Thymus (tissue), 11 donors: ENCODE results near the gene LY6G5C. TPM values are rescaled to one million over a fixed set of nuclear protein-coding genes. Genes with fewer than 3 reads are reported as not detected.

Experiments
- DNase-seq, 9 donors: peaks; one replicate each; pipeline ENCODE4 v3.0.0-alpha.2; 2013; ENCODE audit warnings: low spot score in 9 of 9, low read depth in 6 of 9, missing footprints in 1 of 9
- H3K27ac ChIP-seq, 2 donors: one replicate each; pipeline ENCODE4 v1.5.1; 2013; ENCODE audit warnings: control low read depth in 1 of 2, low read depth in 1 of 2, low read length in 1 of 2, mild to moderate bottlenecking in 1 of 2, moderate library complexity in 1 of 2
- H3K27me3 ChIP-seq, 2 donors: one replicate each; pipeline ENCODE4 v1.5.1; 2013; ENCODE audit warnings: low read length in 1 of 2; ENCODE audit not compliant: control insufficient read depth in 2 of 2, insufficient read depth in 1 of 2
- H3K36me3 ChIP-seq, 2 donors: one replicate each; pipeline ENCODE4 v1.5.1; 2013; ENCODE audit warnings: low read length in 1 of 2, mild to moderate bottlenecking in 1 of 2, moderate library complexity in 1 of 2; ENCODE audit not compliant: control insufficient read depth in 2 of 2, insufficient read depth in 2 of 2
- H3K4me1 ChIP-seq, 2 donors: one replicate each; pipeline ENCODE4 v1.5.1; 2013; ENCODE audit warnings: low read length in 2 of 2; ENCODE audit not compliant: control insufficient read depth in 2 of 2, insufficient read depth in 2 of 2
- H3K4me3 ChIP-seq, 2 donors: one replicate each; pipeline ENCODE4 v1.5.1; 2013; ENCODE audit warnings: low read length in 2 of 2, control low read depth in 1 of 2, mild to moderate bottlenecking in 1 of 2
- H3K9me3 ChIP-seq, 2 donors: one replicate each; pipeline ENCODE4 v1.5.1; 2013; ENCODE audit warnings: low read length in 1 of 2, mild to moderate bottlenecking in 1 of 2; ENCODE audit not compliant: control insufficient read depth in 2 of 2, insufficient read depth in 1 of 2
- WGBS: extraction: QIAGEN DNeasy Blood & Tissue Kit; methylation state at CpG from one replicate; pipeline ENCODE4 v1.1.7; 2013; 5-methylcytosine and 5-hydroxymethylcytosine counted together
- polyA plus RNA-seq: library from polyadenylated mRNA; stranded (reverse); fragments of 200-250 nt; gene quantifications from one replicate; pipeline ENCODE4 v1.2.3, GENCODE V29; 2013
- total RNA-seq: library from RNA; stranded (reverse); fragments of 120-200 nt; gene quantifications from one replicate; pipeline ENCODE4 v1.2.4, GENCODE V29; 2013
- donor health status: healthy.

Gene LY6G5C
- total and polyA plus RNA-seq, 2 donors, result 0.90 to 9.1 TPM

GRCh38 chr6:31660381-31661261 lies 20.2 kb downstream of the LY6G5C start, which contains the start of gene C6orf47:
TSS of gene C6orf47 (minus strand) at chr6:31660778. CDS start at chr6:31659947, 831 bp downstream.
- no peaks in the 10 kb centered on the region for H3K27me3 ChIP-seq
- H3K36me3 ChIP-seq, result peaks cover 18 to 48% of the 10 kb centered on the region in 2 donors
- WGBS, result 1% methylated on average over 52 of the region's 52 CpGs
- H3K4me3 ChIP-seq, result peak within 1 kb of the TSS; percentile 84 to 90
- H3K4me1 ChIP-seq, result peaks cover 41 to 65% of the 10 kb centered on the region in 2 donors
- DNase-seq, result peak in 6 of 9 donors; percentile 58 to 88 (median 74)
- peak within 1 kb of the TSS; percentile 79 to 88 for H3K27ac ChIP-seq
- H3K9me3 ChIP-seq, result no peaks in the 10 kb centered on the region

DNA sequence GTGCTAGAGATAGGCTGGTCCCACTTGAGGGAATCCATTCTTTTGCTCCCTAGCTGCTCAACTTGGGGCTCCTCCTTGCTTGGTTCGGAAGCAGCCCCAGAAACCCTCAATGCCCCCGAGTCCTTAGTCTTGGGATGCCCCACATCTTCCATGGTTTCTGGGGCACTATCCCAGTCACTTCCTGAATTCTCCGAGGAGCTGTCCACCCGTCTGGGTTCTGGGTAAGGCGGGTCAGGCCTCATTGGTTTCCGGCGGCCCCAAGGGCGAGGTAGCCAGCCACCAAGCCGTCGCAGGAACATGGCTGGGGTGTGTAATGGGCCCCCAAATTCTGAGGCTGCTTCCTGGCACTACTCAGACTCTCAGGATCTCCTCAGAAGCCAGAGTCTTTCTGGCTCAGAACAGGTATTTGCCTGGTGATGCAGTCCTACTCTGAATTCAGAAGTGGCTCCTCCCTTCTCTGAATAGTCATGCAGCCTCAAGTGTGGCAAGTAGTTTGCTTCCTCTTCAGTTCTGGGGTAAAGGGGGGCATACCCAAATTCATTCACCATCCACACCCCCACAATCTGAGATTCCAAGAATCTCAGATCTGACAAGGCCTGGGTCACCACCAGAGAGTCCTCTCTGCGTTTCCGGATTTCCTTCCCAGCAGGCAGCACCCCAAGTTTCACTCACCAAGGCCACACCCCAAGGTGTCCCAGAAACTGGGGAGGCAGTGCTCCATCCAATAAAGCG lies 21.1 kb downstream of the LY6G5C start:
- Histone ChIP-seq H3K27me3 (no peaks in the 10 kb centered on the region), H3K9me3 (no peaks in the 10 kb centered on the region), H3K4me1 (peaks cover 41 to 65% of the 10 kb centered on the region in 2 donors), H3K36me3 (peaks cover 18 to 54% of the 10 kb centered on the region in 2 donors), H3K27ac (peak overlapping the region; percentile 79 to 88), H3K4me3 (peak overlapping the region; percentile 84 to 90)
- DNase-seq, result peak in 1 of 9 donors; percentile 60
- WGBS, result 50% methylated on average over 13 of the region's 13 CpGs

GRCh38 chr6:31658983-31659648 lies 21.8 kb downstream of the LY6G5C start:
- DNase-seq, result no peak
- peaks cover 18 to 54% of the 10 kb centered on the region in 2 donors for H3K36me3 ChIP-seq
- no peaks in the 10 kb centered on the region for H3K27me3 ChIP-seq
- H3K9me3 ChIP-seq, result no peaks in the 10 kb centered on the region
- peak overlapping the region; percentile 84 to 90 for H3K4me3 ChIP-seq
- H3K4me1 ChIP-seq, result peaks cover 38 to 62% of the 10 kb centered on the region in 2 donors
- H3K27ac ChIP-seq, result no peak overlapping the region
- 97% methylated on average over 13 of the region's 13 CpGs for WGBS

- no peaks in the 10 kb centered on the region for H3K27me3 ChIP-seq
- no peak overlapping the region for H3K27ac ChIP-seq
- no peak for DNase-seq
- no peak overlapping the region for H3K4me3 ChIP-seq
- peaks cover 35 to 59% of the 10 kb centered on the region in 2 donors for H3K4me1 ChIP-seq
- WGBS, result 97% methylated on average over 4 of the region's 4 CpGs
- no peaks in the 10 kb centered on the region for H3K9me3 ChIP-seq
- H3K36me3 ChIP-seq, result peaks cover 18 to 46% of the 10 kb centered on the region in 2 donors
Observed at GRCh38 chr6:31658158-31658688, 22.6 kb downstream of the LY6G5C start.

- no peaks in the 10 kb centered on the region for H3K27me3 ChIP-seq
- H3K36me3 ChIP-seq, result peaks cover 18 to 42% of the 10 kb centered on the region in 2 donors
- WGBS, result 96% methylated on average over 6 of the region's 6 CpGs
- no peak overlapping the region for H3K4me3 ChIP-seq
- peaks cover 29 to 54% of the 10 kb centered on the region in 2 donors for H3K4me1 ChIP-seq
- H3K27ac ChIP-seq, result no peak overlapping the region
- DNase-seq, result no peak
- no peaks in the 10 kb centered on the region for H3K9me3 ChIP-seq
Observed at GRCh38 chr6:31657406-31658157, 23.3 kb downstream of the LY6G5C start.

DNA sequence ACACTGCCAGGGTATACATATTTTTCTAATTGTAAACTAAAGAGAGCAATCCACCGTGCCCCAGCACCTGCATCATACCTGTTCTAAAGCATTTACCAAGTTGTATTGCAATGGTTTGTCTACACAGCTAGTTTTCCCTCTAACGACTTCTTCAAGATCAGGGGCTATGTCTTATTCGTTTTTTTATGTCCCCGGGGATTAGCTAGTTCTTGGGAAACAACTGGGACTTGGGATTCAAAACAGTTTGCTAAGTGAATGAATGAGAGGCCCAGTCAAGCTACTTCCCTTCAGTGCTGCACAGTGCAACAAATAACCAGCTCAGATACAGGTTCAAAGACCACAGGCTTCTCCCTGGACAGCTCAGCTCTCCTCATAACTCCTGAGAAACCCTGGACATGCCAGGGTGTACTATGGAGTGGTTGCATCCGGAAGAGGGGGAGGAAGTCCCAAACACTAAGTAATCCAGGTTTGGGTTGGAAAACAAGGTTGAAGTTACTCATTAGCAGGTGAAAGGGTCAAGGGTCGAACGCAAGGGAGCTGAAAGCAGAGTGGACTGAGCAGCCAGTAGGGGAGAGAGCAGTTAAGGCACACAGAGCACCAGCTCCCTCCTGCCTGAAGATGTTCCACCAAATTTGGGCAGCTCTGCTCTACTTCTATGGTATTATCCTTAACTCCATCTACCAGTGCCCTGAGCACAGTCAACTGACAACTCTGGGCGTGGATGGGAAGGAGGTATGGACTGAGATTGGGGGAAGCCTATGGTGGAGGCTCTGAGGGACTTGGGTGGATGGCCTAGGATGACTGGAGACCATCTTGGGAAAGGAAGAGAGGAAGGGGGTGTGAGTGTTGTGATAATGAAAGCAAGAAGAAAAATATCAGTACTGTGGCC lies 25.3 kb downstream of the LY6G5C start, which contains the start of gene APOM:
Gene APOM, plus strand, starts transcription at position 546 of the 889 bp plus-strand sequence. Its CDS starts 73 bp downstream, at position 619.
- Histone ChIP-seq H3K27me3 (no peaks in the 10 kb centered on the region), H3K27ac (no peak within 1 kb of the TSS), H3K4me3 (no peak within 1 kb of the TSS), H3K4me1 (peaks cover 22 to 46% of the 10 kb centered on the region in 2 donors), H3K36me3 (peaks cover 14 to 34% of the 10 kb centered on the region in 2 donors), H3K9me3 (no peaks in the 10 kb centered on the region)
- 97% methylated on average over 8 of the region's 8 CpGs for WGBS
- DNase-seq, result no peak

DNA sequence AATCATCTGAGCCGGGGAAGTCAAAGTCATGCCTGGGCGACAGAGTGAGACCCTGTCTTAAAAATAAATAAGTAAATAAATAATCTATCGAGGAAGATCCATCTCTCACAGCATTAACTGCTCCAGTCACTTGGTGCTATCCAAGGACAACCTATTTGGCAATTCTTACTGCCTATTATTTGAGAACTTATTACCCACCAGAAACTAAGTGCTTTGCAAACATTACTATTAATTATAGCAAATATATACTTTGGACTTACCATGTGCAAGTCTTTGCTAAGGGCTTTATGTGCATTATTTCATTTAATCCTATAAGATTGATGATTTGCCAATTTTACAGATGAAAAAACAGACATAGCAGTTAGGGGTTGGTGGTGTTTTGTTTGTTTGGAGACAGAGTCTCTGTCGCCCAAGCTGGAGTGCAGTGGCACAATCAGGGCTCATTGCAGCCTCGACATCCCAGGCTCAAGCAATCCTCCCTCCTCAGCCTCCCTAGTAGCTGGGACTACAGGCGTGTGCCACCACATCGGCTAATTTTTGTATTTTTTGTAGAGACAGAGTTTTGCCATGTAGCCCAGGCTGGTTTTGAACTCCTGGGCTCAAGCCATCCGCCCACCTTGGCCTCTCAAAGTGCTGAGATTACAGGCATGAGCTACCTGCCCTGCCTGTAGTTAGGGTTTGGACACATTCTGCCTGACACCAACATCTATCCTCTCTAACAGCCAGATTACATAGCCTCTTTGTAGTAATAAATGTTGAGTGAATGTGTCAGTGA lies 26.1 kb downstream of the LY6G5C start:
- DNase-seq, result no peak
- no peak overlapping the region for H3K4me3 ChIP-seq
- no peaks in the 10 kb centered on the region for H3K27me3 ChIP-seq
- peaks cover 14 to 40% of the 10 kb centered on the region in 2 donors for H3K36me3 ChIP-seq
- H3K27ac ChIP-seq, result no peak overlapping the region
- peaks cover 21 to 41% of the 10 kb centered on the region in 2 donors for H3K4me1 ChIP-seq
- WGBS, result 97% methylated on average over 8 of the region's 8 CpGs
- H3K9me3 ChIP-seq, result no peaks in the 10 kb centered on the region
